Measurements from ENCODE around the gene TFAP2A.

DNA sequence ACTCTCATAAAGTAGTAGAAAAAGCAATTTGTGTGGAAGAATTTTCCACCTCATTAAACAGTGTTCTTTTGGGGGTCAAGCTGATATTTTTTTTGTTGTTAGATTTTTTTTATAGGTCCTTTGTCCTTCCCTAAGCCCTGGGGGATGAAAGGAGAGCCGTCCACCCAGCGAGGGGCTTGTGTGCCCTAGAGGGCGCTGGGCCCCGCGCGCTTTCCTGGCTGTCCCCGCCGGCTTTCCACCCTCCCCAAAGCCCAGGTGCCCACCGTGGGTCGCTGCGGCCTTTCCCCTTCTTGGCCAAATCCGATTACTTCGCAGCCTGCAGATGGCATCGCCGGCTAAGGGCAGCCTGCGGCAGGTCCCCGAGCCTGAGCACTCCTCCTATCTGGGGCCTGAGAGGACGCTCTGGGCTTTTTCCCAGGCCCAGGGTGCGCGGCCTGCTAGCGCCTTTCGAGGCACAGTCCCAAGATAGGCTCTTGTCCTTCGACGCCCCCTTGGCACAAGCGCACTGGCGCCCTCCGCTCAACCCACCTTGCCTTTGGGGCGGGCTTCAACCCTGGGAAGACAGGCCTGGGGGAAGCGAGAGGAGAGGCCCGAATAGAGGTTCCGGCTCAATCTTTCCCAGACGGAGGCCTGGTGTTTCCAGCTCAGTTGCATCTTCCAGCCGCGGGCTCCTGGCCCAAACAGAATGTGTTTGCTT is 33.6 kb downstream of the TFAP2A start:
- TF ChIP-seq, protein P1, sequence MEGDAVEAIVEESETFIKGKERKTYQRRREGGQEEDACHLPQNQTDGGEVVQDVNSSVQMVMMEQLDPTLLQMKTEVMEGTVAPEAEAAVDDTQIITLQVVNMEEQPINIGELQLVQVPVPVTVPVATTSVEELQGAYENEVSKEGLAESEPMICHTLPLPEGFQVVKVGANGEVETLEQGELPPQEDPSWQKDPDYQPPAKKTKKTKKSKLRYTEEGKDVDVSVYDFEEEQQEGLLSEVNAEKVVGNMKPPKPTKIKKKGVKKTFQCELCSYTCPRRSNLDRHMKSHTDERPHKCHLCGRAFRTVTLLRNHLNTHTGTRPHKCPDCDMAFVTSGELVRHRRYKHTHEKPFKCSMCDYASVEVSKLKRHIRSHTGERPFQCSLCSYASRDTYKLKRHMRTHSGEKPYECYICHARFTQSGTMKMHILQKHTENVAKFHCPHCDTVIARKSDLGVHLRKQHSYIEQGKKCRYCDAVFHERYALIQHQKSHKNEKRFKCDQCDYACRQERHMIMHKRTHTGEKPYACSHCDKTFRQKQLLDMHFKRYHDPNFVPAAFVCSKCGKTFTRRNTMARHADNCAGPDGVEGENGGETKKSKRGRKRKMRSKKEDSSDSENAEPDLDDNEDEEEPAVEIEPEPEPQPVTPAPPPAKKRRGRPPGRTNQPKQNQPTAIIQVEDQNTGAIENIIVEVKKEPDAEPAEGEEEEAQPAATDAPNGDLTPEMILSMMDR (IDR thresholded peaks at IDR 0.05), result no peak
- no peak for TF ChIP-seq MXD4 (CRISPR knock-in tag; IDR thresholded peaks at IDR 0.05; ENCODE audit: borderline replicate concordance)
- TF ChIP-seq, protein P2, sequence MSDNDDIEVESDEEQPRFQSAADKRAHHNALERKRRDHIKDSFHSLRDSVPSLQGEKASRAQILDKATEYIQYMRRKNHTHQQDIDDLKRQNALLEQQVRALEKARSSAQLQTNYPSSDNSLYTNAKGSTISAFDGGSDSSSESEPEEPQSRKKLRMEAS (CRISPR knock-in tag; IDR thresholded peaks at IDR 0.05), result peak; percentile 72; the same call in 1 of the 2 replicates
- TF ChIP-seq GRHL2 (CRISPR knock-in tag; IDR thresholded peaks at IDR 0.05; ENCODE audit: insufficient replicate concordance, severe bottlenecking), result no peak
- no peak for TF ChIP-seq RORB (CRISPR knock-in tag; IDR thresholded peaks at IDR 0.05)
- TF ChIP-seq, protein P3, sequence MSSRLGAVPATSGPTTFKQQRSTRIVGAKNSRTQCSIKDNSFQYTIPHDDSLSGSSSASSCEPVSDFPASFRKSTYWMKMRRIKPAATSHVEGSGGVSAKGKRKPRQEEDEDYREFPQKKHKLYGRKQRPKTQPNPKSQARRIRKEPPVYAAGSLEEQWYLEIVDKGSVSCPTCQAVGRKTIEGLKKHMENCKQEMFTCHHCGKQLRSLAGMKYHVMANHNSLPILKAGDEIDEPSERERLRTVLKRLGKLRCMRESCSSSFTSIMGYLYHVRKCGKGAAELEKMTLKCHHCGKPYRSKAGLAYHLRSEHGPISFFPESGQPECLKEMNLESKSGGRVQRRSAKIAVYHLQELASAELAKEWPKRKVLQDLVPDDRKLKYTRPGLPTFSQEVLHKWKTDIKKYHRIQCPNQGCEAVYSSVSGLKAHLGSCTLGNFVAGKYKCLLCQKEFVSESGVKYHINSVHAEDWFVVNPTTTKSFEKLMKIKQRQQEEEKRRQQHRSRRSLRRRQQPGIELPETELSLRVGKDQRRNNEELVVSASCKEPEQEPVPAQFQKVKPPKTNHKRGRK (CRISPR knock-in tag; IDR thresholded peaks at IDR 0.05; ENCODE audit: borderline replicate concordance), result no peak
- TF ChIP-seq, protein P4, sequence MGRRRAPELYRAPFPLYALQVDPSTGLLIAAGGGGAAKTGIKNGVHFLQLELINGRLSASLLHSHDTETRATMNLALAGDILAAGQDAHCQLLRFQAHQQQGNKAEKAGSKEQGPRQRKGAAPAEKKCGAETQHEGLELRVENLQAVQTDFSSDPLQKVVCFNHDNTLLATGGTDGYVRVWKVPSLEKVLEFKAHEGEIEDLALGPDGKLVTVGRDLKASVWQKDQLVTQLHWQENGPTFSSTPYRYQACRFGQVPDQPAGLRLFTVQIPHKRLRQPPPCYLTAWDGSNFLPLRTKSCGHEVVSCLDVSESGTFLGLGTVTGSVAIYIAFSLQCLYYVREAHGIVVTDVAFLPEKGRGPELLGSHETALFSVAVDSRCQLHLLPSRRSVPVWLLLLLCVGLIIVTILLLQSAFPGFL (CRISPR knock-in tag; IDR thresholded peaks at IDR 0.05; ENCODE audit: borderline replicate concordance), result no peak
- no peak for TF ChIP-seq NR2C2 (CRISPR knock-in tag; IDR thresholded peaks at IDR 0.05)
- TF ChIP-seq, protein P5, sequence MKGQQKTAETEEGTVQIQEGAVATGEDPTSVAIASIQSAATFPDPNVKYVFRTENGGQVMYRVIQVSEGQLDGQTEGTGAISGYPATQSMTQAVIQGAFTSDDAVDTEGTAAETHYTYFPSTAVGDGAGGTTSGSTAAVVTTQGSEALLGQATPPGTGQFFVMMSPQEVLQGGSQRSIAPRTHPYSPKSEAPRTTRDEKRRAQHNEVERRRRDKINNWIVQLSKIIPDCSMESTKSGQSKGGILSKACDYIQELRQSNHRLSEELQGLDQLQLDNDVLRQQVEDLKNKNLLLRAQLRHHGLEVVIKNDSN (CRISPR knock-in tag; IDR thresholded peaks at IDR 0.05), result no peak
- TF ChIP-seq, protein P6, sequence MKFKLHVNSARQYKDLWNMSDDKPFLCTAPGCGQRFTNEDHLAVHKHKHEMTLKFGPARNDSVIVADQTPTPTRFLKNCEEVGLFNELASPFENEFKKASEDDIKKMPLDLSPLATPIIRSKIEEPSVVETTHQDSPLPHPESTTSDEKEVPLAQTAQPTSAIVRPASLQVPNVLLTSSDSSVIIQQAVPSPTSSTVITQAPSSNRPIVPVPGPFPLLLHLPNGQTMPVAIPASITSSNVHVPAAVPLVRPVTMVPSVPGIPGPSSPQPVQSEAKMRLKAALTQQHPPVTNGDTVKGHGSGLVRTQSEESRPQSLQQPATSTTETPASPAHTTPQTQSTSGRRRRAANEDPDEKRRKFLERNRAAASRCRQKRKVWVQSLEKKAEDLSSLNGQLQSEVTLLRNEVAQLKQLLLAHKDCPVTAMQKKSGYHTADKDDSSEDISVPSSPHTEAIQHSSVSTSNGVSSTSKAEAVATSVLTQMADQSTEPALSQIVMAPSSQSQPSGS (CRISPR knock-in tag; IDR thresholded peaks at IDR 0.05; ENCODE audit: borderline replicate concordance, low read depth), result no peak

Measured in WTC11 (cell line).